NCI-H187 treated with DMSO at 0.1 percent for 48 hours (cell line): Measurements from ENCODE around the gene CEP170B.
"Not testable (repeated sequence)": the region's sequence is repeated elsewhere in the genome, so short reads cannot be mapped to it uniquely, and the experiment has no call there.

ENCODE experiments used
- DNase-seq: peaks from one replicate; lab custom pipeline; 2025; lab: John Stamatoyannopoulos, UW

The CEP170B gene

DNA sequence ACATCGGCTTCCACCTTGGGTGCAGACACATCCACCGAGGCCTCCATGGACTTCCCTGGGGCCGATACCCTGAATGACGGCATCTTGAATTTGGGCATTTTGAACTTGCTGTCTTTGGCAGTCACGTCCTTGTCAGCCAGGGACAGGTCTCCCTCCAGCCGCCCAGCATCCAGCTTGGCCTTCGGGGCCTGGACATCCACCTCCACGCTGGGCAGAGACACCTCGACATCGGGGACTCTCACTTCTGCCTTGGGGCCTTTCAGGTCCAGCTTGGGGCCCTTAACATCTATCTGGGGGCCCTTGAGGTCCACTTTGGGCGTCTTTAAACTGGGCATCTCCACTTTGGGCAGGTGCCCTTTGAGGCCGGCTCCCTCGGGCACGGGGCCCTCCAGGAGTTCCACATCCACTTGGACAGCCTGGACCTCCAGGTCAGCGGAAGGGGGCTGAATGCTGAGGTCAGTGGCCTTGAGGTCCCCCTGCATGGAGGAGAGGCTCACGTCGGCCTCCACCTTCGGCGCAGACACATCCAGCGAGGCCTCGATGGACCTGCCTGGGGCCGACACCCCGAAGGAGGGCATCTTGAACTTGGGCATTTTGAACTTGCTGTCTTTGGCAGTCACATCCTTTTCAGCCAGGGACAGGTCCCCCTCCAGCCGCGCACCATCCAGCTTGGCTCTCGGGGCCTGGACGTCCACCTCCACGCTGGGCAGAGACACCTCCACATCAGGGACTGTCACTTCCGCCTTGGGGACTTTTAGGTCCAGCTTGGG, 79.6 kb downstream of the CEP170B start:
- DNase-seq, result not testable (repeated sequence)

- DNase-seq, result not testable (repeated sequence)
These were observed 80.2 kb downstream of the CEP170B start for GRCh38 chr14:104945266-104945665.
